ENCODE results near the gene CCDC196. TPM values are rescaled to one million over a fixed set of nuclear protein-coding genes. Genes with fewer than 3 reads are reported as not detected.
"Not testable (repeated sequence)": the region's sequence is repeated elsewhere in the genome, so short reads cannot be mapped to it uniquely, and the experiment has no call there.

Gene CCDC196
- polyA plus RNA-seq, 3 donors: 0.12 to 0.42 (median 0.18) TPM

DNA sequence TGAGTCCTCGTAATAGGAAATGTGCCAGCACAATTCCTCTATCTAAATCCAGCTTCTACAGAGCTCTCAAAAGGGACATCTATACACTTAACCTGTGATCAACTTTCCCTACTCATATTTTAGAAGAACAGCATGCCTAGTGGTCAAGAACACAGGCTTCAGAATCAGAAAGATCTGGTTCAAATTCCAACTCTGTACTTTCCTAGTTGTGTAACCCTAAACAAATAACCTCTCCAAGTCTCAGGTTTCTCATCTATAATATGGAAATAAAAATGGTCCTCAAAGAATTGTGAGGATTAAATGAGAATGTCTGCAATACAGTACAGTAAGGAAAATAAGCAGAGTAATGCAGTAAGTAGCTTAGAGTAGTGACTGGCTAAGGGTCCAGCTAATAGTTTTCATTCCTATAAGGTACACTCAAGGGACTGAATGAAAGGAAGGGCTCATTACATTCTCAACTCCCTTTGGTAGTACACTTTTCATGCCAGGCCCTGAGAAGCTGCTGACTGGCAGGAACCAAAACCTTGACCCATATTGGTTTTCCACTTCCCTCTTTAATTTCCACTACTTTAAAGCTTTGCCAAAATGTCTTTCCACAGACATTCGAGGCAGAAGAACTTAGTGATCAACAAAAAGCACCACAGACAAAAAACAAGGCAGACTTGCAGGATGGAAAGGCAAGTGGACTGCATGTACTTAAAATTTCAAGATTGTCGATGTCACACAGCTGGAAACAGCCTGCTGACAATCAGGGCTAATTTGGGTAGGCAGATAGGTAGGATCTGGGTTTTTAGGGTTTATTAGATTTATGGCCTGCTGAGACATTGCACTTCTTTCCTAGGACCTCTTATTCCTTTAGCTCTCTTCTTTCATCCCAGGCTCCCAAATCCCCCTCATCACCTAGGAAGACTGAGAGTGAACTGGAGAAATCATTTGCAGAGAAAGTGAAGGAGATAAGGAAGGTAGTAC, 4.3 kb downstream of the CCDC196 start:
- DNase-seq (ENCODE audit: extremely low read depth in 1 of 11, low read depth in 9 of 11, low spot score in 4 of 11): no peak

DNA sequence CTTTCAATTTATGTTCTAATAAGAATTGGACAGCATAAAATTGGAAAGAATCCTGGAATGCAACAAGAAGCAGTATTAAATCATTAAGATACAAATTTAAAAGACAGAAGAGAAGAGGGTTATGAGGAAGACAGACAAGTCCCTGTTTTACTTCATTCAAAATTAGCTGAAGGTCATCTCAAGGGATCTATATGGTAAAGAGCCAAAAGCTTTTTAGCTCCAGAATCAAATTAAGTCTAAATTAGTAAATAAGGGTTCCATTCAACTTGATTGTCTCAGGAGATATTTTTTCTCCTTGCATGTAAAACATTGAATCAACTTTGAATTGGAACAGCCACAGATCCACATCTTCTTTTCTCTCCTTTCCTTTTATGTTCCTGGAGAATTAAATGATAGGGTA, 7.6 kb downstream of the CCDC196 start:
- DNase-seq (ENCODE audit: extremely low read depth in 1 of 11, low read depth in 9 of 11, low spot score in 4 of 11): no peak

DNA sequence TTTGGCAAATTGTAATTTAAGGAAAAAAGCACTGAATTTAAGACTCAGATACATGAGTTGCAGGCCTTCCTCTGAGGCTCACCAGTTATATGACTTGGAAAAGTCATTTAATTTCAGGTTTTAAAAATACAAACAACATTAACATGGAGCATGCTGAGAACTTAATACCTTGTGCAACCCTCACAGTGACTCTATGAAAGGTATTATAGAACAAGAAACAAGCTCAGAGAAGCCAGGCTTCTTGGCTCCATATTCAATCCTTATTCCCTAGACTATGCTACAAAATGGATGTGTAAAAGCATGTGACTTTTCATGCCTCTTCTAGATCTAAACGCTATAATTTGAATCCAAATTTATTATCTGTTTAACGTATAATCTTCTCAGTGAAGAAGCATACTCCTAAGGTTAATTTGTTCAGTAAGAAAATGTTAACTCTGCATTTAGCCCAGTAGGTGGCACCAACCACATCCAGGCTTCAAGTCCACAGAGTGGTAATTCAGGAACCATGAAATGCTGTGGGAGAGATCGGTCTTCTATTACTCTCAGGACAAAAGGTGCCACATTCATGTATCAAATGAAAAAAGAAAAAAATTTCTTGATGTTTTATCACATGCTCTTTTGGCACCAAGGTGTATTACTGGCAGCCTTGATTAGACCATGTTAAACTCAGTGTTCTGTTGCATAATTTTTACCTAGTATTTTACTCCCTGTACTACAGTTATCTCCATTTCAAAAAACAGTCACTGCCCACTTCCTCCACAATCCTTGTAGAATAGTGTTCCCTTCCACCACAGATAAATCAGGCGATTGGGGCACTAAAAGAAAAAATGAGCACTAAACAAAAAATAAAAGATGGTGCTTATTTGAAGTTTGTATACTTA, 9.3 kb downstream of the CCDC196 start:
- DNase-seq (ENCODE audit: extremely low read depth in 1 of 11, low read depth in 9 of 11, low spot score in 4 of 11): peak in 9 of 11 donors; percentile 41 to 71 (median 51)

DNA sequence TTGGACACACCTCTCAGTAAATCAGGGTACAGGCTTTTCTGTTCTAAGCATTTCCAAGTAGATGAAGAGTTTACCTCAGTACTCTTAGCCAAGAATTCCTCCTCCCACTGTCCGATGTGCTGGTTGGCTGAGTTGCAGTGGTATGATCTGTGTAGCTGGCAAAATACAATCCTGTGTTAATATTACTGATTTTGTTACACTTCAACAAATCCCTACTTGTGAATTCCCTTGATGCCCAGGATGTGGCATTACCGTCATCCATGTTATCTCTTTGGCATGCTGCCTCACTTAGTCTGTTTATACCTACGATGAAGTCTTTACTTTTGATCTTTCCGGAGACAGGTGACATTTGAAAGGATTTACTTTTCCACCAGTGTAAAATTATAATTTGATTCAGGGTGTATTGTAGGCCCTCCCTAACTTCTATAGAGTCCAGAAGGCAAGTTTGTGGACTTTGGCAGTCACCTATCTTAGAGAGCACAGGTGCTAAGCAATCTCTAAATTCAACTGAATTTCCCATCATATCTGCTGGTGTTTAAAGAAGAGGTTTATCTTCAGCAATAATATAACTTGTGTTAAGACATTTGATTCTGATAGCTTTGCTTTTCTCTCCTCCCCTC, 10.1 kb downstream of the CCDC196 start:
- no peak for DNase-seq (ENCODE audit: extremely low read depth in 1 of 11, low read depth in 9 of 11, low spot score in 4 of 11)

DNA sequence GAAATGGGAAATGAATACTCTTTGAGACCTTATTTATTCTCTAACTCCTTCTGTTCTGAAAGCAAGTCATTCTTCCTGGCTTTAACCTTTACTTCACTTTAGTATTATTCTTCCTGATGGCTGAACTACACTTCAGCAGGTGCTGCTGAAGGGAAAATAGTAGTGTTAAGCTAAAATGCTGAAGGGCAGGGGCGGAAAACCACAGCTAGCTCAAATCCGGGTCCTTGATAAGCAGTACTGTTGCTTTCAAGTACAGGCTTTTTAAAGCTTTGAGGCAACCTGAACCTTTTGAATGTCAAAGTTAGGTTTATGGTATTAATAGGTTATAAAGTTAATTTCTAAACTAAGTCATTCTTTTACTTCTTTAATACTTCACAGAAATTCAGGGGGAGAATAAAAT, 10.7 kb downstream of the CCDC196 start:
- no peak for DNase-seq (ENCODE audit: extremely low read depth in 1 of 11, low read depth in 9 of 11, low spot score in 4 of 11)

DNA sequence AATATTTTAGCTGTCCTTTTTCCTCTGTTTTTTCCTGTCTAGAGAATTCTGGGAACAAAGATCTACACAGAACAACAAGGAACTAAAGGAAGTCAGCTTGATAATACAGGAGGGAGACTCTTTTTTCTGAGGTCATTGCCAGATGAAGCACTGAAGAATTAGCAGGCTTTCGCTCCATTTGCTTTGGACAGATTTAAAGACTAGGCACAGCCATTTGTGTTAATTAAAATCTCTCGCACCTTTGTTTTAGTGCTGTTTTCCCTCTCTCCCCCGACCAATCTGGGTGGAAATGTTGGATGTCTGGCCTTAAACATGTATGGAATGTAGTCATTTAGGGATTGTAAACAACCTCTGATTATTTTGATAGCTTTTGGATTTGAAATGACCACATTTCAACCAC, 12.1 kb downstream of the CCDC196 start:
- no peak for DNase-seq (ENCODE audit: extremely low read depth in 1 of 11, low read depth in 9 of 11, low spot score in 4 of 11)

DNA sequence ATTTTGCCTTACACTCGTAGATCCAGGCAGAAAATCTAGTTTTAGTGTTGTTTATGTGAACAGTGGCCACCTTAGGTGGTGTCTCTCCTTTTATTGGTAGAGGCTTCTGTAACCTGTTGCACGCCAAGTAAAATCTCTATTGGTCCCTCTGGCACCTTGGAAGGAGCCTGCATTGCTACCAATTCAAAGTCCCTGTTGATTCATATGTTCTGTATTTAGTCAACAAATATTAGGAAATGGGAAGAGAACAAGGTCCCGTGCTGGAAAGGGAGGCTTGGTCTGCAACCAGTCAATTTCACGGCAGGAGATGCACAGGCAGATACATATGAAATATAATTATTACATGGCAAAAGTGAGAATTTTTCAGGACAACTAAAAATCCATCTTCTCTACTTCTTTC, 15.4 kb downstream of the CCDC196 start:
- DNase-seq (ENCODE audit: extremely low read depth in 1 of 11, low read depth in 9 of 11, low spot score in 4 of 11): no peak

DNA sequence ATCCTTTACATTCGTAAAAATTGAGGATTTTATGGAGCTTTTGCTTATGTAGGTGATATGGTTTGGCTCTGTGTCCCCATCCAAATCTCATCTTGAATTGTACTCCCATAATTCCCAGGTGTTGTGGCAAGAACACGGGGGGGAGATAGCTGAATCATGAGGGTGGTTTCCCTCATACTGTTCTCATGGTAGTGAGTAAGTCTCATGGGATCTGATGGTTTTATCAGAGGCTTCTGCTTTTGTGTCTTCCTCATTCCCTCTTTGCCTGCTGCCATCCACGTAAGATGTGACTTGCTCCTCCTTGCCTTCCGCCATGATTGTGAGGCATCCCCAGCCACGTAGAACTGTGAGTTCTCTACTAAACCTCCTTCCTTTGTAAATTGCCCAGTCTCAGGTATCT, 16.7 kb downstream of the CCDC196 start:
- not testable (repeated sequence) for DNase-seq (ENCODE audit: extremely low read depth in 1 of 11, low read depth in 9 of 11, low spot score in 4 of 11)

DNA sequence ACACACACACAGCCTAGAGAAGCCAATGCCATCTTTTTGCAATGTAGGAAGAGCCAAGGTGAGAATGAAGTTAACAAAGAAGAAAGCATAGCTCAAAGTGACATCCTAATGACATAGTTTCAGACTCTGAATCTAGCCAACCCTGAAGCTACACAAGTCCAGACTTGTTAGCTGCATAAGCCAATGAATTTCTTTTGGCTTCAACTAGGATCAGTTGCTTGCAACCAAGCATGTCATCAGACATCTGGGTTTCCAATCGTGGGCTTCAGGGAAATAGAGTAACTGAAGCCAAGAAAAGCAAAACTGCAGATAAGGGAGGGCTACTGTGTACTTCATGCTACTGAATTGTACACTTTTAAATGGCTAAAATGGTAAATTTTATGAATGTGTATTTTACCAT, 17.4 kb downstream of the CCDC196 start:
- DNase-seq (ENCODE audit: extremely low read depth in 1 of 11, low read depth in 9 of 11, low spot score in 4 of 11): no peak

DNA sequence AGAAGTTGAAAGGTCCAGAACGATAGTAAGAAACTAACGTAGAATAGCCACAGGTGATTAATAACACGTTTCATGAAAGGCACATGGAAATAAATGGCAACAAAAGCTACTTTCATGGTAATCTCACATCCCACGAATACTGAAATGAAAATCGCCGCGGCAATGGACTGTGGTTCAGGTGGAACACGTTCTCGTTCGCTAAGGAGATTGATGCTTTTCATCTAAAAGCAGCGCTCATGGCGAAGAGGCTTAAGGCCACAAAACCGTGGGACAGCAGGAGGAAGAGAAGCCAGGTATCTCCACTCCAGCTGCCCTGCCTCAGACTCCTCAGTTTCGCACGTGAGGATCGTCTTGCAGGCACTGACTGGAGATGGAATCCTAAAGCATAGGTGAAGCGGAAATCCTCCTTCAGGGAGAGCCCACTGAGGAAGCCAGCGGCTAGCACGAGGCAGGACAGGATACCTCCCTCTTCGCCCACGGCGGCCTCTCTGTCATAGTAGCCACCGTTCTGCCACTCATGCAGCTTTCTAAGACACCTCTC, 21.1 kb downstream of the CCDC196 start:
- peak in 1 of 11 donors; percentile 23 for DNase-seq (ENCODE audit: extremely low read depth in 1 of 11, low read depth in 9 of 11, low spot score in 4 of 11)

DNA sequence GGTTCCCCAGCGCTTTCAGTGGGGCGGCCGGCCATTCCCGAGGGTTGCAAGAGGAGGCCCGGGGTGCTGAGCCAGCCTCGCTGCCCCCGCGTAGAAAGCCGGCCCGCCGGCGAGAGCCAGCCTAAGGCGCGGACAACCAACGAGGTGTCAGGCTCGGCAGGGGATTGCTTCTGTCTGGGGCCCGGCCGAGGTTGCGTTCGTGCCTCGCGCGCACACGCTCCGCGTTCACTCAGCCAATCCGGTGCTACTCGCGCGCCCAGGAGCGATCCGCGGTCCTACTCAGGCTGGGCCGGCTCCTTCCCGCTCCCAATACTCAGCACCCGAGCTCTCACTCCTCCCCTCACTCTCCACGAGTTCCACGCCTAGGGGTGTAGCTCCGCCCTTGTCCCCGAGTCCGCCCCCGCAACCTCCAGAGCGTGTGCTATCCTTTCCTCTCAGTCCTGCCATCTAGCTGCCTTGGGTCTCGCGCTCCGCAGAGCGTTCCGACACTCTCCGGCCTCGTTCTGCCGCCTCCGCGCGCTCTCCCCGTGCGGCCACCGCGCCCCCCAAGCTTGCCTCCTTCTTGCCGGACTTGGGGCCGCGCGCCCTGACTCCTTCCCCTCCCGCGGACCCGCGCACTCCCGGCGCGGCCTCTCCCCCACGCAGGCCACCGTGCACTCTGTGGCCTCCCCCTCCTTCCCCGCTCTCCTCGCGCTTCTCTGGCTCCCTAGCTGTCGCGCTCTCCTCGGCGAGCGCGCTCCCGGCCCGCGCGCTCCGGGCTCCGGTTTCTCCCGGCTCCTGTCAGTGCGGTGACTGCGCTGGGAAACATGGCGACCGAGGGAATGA, 21.8 kb downstream of the CCDC196 start, which contains the start of gene GPHN:
Gene GPHN (plus strand): TSS at position 426 of the 825 bp plus-strand sequence.
- DNase-seq (ENCODE audit: extremely low read depth in 1 of 11, low read depth in 9 of 11, low spot score in 4 of 11): peak; percentile 87 to 96 (median 94)

DNA sequence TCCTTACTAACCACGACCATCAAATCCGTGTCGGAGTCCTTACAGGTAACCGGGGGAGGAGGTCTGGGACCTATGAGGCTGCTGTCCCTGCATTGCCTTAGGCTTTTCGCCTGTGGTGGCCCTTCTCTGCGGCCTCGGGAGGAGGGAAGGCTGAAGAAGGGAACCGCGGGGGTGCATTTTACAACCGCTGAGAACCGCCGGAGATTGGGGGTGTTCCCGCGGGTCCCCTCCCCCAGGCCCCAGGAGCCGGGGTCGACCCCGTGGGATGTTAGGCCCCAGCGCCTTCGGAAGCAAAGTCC, 22.3 kb downstream of the CCDC196 start:
- no peak for DNase-seq (ENCODE audit: extremely low read depth in 1 of 11, low read depth in 9 of 11, low spot score in 4 of 11)

DNA sequence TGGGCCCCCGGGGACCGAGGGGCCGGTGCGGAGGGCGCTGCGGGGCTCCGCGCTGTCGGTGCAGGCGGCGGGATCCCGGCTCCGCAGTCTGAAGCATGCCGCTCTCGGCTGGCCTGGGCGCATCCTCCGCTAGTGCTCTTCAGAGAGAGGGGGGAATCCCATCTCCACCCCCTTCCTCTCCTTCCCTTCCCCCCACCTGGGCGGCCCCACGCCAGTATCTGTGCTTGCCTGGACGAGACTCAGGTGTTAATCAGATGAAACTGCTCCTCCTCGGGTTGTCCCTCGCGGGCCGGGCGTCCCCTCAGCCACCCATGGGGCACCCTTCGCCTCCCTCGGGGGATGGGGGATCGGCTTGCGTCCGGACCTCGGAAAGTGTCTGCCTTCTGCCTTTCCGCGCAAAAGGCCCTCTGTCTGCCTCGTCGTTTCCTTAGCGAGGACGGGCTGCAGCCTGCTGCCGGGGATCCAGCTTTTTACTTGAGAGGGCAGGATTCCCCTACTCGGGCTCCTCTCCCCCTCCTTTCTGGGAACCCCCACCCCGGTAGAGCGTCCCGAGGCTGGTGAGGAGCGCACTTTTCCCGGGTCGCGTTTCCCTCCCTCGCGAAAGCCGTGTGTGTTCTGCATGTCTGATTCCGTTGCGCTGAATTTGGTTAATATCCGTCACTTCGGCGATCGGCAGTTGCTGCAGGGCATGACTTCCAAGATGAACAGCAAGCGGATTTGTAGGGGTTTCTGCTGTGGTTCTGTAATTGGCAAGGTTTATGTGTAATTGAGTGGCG, 22.9 kb downstream of the CCDC196 start:
- DNase-seq (ENCODE audit: extremely low read depth in 1 of 11, low read depth in 9 of 11, low spot score in 4 of 11): peak in 1 of 11 donors; percentile 13

DNA sequence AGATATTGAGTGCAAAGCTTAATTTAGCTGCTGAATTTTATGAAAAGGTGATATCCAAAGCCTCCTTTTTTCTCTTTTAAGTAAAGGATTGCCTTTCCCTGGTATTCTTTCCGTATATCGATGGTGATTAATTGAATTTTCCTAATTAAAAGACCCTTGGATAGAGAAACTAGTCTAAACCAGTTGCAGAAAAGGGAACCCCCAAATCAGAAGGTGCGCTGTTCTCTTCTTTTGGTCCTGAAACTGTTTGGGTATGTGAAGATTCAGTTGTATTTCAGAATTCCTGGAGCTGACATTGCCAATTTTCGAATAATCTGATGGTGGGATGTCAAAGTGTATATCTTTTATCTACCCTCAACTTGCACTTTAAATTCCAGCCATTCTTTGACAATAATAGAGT, 23.7 kb downstream of the CCDC196 start:
- no peak for DNase-seq (ENCODE audit: extremely low read depth in 1 of 11, low read depth in 9 of 11, low spot score in 4 of 11)

DNA sequence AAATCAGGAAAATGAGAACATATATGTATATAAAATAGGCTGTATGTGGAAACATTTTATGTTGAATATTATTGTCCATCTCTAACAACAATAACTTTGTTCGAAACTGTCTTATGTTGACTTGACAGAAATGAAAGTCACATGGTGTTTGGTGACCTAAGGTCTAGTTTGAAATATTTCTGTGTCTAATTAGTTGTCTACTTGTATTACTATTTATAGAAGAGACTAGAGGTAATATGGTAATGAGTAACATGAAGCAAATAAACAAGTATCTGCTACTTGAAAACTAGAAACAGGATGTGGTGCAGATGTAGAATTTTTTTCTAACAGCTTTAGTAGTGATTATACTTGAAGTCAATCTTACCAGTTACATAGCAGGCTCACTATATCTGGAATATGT, 25.7 kb downstream of the CCDC196 start:
- DNase-seq (ENCODE audit: extremely low read depth in 1 of 11, low read depth in 9 of 11, low spot score in 4 of 11): no peak

DNA sequence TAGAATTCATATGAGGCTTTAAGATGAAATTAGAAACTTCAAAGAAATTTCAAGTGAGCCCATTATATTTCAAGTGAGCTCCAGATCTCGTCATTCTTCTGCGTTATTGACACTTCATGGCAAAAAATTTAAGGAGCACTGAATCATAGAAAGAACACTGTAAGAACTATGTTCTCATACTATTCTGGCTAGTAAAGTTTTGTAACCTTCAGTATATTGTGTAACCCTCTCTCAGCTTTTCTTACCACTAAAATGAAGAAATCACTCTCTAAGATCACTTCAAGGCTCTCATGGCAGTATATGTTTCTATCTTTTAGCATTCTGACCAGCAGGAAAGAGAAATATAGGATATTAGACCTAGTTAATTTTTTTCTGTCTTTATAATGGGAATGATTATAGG, 28.0 kb downstream of the CCDC196 start:
- DNase-seq (ENCODE audit: extremely low read depth in 1 of 11, low read depth in 9 of 11, low spot score in 4 of 11): no peak

DNA sequence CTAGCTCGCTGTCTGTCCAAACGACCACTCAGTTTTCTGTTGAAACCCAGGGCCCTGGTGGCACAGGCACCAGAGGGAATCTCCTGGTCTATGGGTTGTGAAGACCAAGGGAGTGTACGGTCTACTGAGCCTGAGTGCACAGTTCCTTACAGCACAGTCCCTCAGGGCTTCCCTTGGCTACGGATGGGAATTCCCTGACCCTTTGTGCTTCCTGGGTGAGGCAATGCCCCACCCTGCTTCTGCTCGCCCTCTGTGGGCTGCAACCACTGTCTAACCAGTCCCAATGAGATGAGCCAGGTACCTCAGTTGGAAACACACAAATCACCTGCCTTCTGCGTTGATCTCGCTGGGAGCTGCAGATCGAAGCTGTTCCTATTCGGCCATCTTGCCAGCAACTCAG, 44.4 kb downstream of the CCDC196 start:
- no peak for DNase-seq (ENCODE audit: extremely low read depth in 1 of 11, low read depth in 9 of 11, low spot score in 4 of 11)

DNA sequence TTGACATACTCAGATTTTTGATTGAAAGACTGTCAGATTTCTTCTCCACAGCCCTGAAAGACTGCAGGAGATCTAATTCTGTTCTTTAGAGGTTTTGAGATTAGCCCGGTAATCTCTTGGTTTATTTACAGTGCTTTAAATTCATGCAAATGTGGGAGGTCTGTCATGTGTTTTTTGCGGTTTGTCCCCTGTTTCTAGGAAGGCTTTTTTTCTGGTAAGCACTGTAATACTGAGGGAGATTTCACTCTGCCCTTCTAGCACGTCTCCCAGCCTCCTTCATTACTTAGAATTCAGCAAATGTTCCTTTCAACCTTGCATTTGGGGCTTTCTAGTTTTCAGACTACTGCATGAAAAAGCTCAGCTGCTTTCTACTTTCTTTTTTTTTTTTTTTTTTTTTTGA, 52.9 kb downstream of the CCDC196 start:
- DNase-seq (ENCODE audit: extremely low read depth in 1 of 11, low read depth in 9 of 11, low spot score in 4 of 11): no peak
